Neural cell (in vitro differentiated cells): ENCODE measurements around the gene HIRIP3. TPM values are rescaled to one million over a fixed set of nuclear protein-coding genes. Genes with fewer than 3 reads are reported as not detected.

Source experiments
- H2AFZ ChIP-seq: fragments of 200-600, 300-800 bp; sonication (generic), shearing (Covaris generic); 2 replicates; pipeline ENCODE4 v1.6.0; 2014; ENCODE audit warnings: low read depth, mild to moderate bottlenecking, antibody characterized with exemption, low read length, moderate library complexity
- H3F3A ChIP-seq: fragments of 200-600 bp; shearing (Covaris generic); 2 replicates; pipeline ENCODE4 v1.6.1; 2016; ENCODE audit warnings: mild to moderate bottlenecking, moderate library complexity, mixed read lengths, antibody characterized with exemption, low read length; ENCODE audit not compliant: insufficient read depth, poor library complexity, severe bottlenecking
- H3K27ac ChIP-seq: fragments of 200-600, 300-800 bp; sonication (generic), shearing (Covaris generic); 2 replicates; pipeline ENCODE4 v1.5.1; 2014; ENCODE audit warnings: mild to moderate bottlenecking, low read length, moderate library complexity
- H3K27me3 ChIP-seq: fragments of 300-800, 200-600 bp; sonication (generic), shearing (Covaris generic); 2 replicates; pipeline ENCODE4 v1.6.0; 2014; ENCODE audit warnings: mild to moderate bottlenecking, low read depth, low read length, moderate library complexity; ENCODE audit not compliant: insufficient read depth
- H3K36me3 ChIP-seq: fragments of 300-800, 200-600 bp; sonication (generic), shearing (Covaris generic); 2 replicates; pipeline ENCODE4 v1.5.1; 2014; ENCODE audit warnings: mild to moderate bottlenecking, antibody characterized with exemption, low read length, moderate library complexity; ENCODE audit not compliant: insufficient read depth
- H3K4me2 ChIP-seq: fragments of 300-800, 200-600 bp; sonication (generic), shearing (Covaris generic); 2 replicates; pipeline ENCODE4 v1.6.0; 2014; ENCODE audit warnings: mild to moderate bottlenecking, low read length
- H3K4me3 ChIP-seq: fragments of 300-800, 200-600 bp; sonication (generic), shearing (Covaris generic); 2 replicates; pipeline ENCODE4 v1.5.1; 2014; ENCODE audit warnings: mild to moderate bottlenecking, low read length, moderate library complexity
- H3K79me2 ChIP-seq: fragments of 200-600 bp; shearing (Covaris generic); replicated peaks from 2 replicates; pipeline ENCODE4 v1.6.0; 2014; ENCODE audit warnings: mild to moderate bottlenecking, low read length, moderate library complexity; ENCODE audit not compliant: insufficient read depth
- H3K9ac ChIP-seq: fragments of 300-800, 200-600 bp; sonication (generic), shearing (Covaris generic); 2 replicates; pipeline ENCODE4 v1.6.1; 2016; ENCODE audit warnings: mild to moderate bottlenecking, low read length, mixed read lengths
- H3K9me2 ChIP-seq: fragments of 200-600 bp; shearing (Covaris generic); 2 replicates; pipeline ENCODE4 v1.6.1; 2016; ENCODE audit warnings: mild to moderate bottlenecking, low read length, mixed read lengths; ENCODE audit not compliant: insufficient read depth
- H3K9me3 ChIP-seq: fragments of 200-600, 300-800 bp; sonication (generic), shearing (Covaris generic); 2 replicates; pipeline ENCODE4 v1.6.1; 2016; ENCODE audit warnings: mild to moderate bottlenecking, mixed run types, low read length, moderate library complexity, mixed read lengths
- H4K20me1 ChIP-seq: fragments of 200-600 bp; shearing (Covaris generic); 2 replicates; pipeline ENCODE4 v1.6.1; 2016; ENCODE audit warnings: mild to moderate bottlenecking, mixed run types; ENCODE audit not compliant: insufficient read depth
- CTCF ChIP-seq: fragments of 450-650 bp; IDR thresholded peaks from 2 replicates; pipeline ENCODE4 v1.5.1; 2014; ENCODE audit warnings: antibody characterized with exemption, mild to moderate bottlenecking, moderate library complexity; ENCODE audit not compliant: poor library complexity, severe bottlenecking
- EP300 ChIP-seq: fragments of 450-650 bp; conservative IDR thresholded peaks from 2 replicates; pipeline ENCODE4 v1.6.1; 2014; ENCODE audit warnings: antibody characterized with exemption, mild to moderate bottlenecking, moderate library complexity; ENCODE audit not compliant: poor library complexity, severe bottlenecking
- EZH2 ChIP-seq: fragments of 200-600, 300-800 bp; shearing (Covaris generic), sonication (generic); IDR thresholded peaks from 2 replicates; pipeline ENCODE4 v1.6.1; 2014; ENCODE audit warnings: antibody characterized with exemption, low read length, borderline replicate concordance, mild to moderate bottlenecking; ENCODE audit not compliant: insufficient read depth, poor library complexity, severe bottlenecking
- MXI1 ChIP-seq: fragments of 450-650 bp; conservative IDR thresholded peaks from 2 replicates; pipeline ENCODE4 v1.6.1; 2014; ENCODE audit warnings: antibody characterized with exemption, mild to moderate bottlenecking; ENCODE audit not compliant: poor library complexity, severe bottlenecking
- POLR2AphosphoS5 ChIP-seq: IDR thresholded peaks from 2 replicates; pipeline ENCODE4 v1.6.1; 2012
- RAD21 ChIP-seq: fragments of 450-650 bp; conservative IDR thresholded peaks from 2 replicates; pipeline ENCODE4 v1.6.1; 2014; ENCODE audit warnings: antibody characterized with exemption, mild to moderate bottlenecking, moderate library complexity
- SMC3 ChIP-seq: fragments of 450-650 bp; conservative IDR thresholded peaks from 2 replicates; pipeline ENCODE4 v1.6.1; 2014; ENCODE audit warnings: antibody characterized with exemption, mild to moderate bottlenecking, moderate library complexity; ENCODE audit not compliant: poor library complexity
- TAF1 ChIP-seq: IDR thresholded peaks from 2 replicates; pipeline ENCODE4 v1.6.1; 2012; ENCODE audit warnings: low read depth
- polyA plus RNA-seq: library from polyadenylated mRNA; depleted of rRNA; stranded (reverse); fragments of >200 nt; gene quantifications from 2 replicates; pipeline ENCODE4 v1.2.3, GENCODE V29; 2014
- TF ChIP-seq, protein P1 (sequence below): IDR thresholded peaks from 2 replicates; pipeline ENCODE4 v1.6.1; 2012; ENCODE audit warnings: borderline replicate concordance

HIRIP3 gene
- polyA plus RNA-seq, 1 donor from 2014 or later = 51.2 TPM

DNA sequence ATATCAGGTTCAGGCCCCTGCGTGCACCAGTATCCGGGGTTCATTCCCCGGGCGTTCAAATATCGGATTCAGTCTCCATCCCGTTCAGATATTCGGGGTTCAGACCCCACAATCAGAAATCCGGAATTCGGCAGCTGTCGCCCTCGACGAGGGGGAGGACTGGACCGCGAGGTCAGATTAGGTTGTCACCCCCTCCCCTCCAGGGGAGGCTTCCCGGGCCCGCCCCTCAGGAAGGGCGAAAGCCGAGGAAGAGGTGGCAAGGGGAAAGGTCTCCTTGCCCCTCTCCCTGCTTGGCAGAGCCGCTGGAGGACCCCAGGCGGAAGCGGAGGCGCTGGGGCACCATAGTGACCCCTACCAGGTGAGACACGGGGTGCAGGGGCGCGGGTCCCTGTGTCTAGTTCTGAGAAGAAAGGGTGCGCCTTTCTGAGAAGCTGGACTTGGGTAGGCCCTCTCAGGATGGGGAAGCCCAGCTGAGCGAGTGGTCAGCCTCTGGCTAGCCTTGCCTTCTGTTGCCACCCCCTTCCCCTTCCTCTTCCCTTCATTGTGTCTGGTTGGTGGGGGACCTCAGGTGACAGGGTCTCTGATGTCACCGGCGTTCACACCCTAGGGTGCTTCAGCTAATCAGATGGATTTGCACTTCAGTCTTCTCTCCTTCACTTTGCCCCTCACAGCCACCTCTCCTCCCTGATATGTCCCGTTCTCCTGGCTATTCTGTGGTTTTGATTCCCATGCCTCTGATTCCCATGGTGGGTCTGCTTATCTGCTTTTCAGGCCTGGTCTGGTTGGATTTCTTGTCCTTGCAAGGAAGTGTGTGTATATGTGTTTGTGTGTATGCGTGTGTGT is 20.9 kb downstream of the HIRIP3 start:
- H3K4me2 ChIP-seq = peak overlapping the region; percentile 92
- H3K9me2 ChIP-seq = no peaks in the 10 kb centered on the region
- H3K4me3 ChIP-seq = peak overlapping the region; percentile 99
- no peaks in the 10 kb centered on the region for H3K27me3 ChIP-seq
- H3K9ac ChIP-seq = peak overlapping the region; percentile 98
- no peaks in the 10 kb centered on the region for H3K36me3 ChIP-seq
- peaks cover 12% of the 10 kb centered on the region for H4K20me1 ChIP-seq
- H3K79me2 ChIP-seq = peaks cover 41% of the 10 kb centered on the region
- TF ChIP-seq RAD21 (no peak), POLR2AphosphoS5 (peak; percentile 75), EZH2 (no peak), MXI1 (peak; percentile 16), CTCF (no peak), SMC3 (peak; percentile 21), EP300 (no peak), TAF1 (peak; percentile 52)
- TF ChIP-seq, protein P1, sequence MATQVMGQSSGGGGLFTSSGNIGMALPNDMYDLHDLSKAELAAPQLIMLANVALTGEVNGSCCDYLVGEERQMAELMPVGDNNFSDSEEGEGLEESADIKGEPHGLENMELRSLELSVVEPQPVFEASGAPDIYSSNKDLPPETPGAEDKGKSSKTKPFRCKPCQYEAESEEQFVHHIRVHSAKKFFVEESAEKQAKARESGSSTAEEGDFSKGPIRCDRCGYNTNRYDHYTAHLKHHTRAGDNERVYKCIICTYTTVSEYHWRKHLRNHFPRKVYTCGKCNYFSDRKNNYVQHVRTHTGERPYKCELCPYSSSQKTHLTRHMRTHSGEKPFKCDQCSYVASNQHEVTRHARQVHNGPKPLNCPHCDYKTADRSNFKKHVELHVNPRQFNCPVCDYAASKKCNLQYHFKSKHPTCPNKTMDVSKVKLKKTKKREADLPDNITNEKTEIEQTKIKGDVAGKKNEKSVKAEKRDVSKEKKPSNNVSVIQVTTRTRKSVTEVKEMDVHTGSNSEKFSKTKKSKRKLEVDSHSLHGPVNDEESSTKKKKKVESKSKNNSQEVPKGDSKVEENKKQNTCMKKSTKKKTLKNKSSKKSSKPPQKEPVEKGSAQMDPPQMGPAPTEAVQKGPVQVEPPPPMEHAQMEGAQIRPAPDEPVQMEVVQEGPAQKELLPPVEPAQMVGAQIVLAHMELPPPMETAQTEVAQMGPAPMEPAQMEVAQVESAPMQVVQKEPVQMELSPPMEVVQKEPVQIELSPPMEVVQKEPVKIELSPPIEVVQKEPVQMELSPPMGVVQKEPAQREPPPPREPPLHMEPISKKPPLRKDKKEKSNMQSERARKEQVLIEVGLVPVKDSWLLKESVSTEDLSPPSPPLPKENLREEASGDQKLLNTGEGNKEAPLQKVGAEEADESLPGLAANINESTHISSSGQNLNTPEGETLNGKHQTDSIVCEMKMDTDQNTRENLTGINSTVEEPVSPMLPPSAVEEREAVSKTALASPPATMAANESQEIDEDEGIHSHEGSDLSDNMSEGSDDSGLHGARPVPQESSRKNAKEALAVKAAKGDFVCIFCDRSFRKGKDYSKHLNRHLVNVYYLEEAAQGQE = no peak
- peak overlapping the region; percentile 97 for H3K27ac ChIP-seq
- H3K9me3 ChIP-seq = no peaks in the 10 kb centered on the region
- peak overlapping the region; percentile 67 for H2AFZ ChIP-seq
- no peaks in the 10 kb centered on the region for H3F3A ChIP-seq

GRCh38 chr16:29973384-29974246 is 21.8 kb downstream of the HIRIP3 start, which contains the start of gene TAOK2:
TSS of gene TAOK2 (plus strand) at chr16:29973868. CDS start at chr16:29977773, 3,905 bp downstream.
- Histone ChIP-seq H3K9ac (peak within 1 kb of the TSS; percentile 98), H4K20me1 (peaks cover 12% of the 10 kb centered on the region), H3K9me3 (no peaks in the 10 kb centered on the region), H3K4me3 (peak within 1 kb of the TSS; percentile 99), H2AFZ (peak within 1 kb of the TSS; percentile 67), H3K9me2 (no peaks in the 10 kb centered on the region), H3K27ac (peak within 1 kb of the TSS; percentile 97), H3K27me3 (no peaks in the 10 kb centered on the region), H3F3A (no peaks in the 10 kb centered on the region), H3K79me2 (peaks cover 41% of the 10 kb centered on the region), H3K36me3 (no peaks in the 10 kb centered on the region), H3K4me2 (peak within 1 kb of the TSS; percentile 92)
- TF ChIP-seq POLR2AphosphoS5 (peak; percentile 98), MXI1 (peak; percentile 78), RAD21 (peak; percentile 26), EP300 (peak; percentile 9), SMC3 (peak; percentile 41), EZH2 (no peak), CTCF (no peak), TAF1 (peak; percentile 83)
- TF ChIP-seq, protein P1 = peak; percentile 15
